IPS-NIHi11 (cell line): ENCODE results near the gene TAP1.
A peak's percentile ranks its signal among the peaks of the same experiment; 100 is the strongest.

ENCODE experiments used
- DNase-seq: peaks from one replicate; pipeline ENCODE4 v3.0.0; 2012; ENCODE audit warnings: mixed read lengths, low spot score

The TAP1 gene

GRCh38 chr6:32803416-32803815, 50.1 kb downstream of the TAP1 start:
- no peak for DNase-seq

- DNase-seq, result no peak
These were observed 53.8 kb downstream of the TAP1 start for GRCh38 chr6:32799740-32800139.

GRCh38 chr6:32799168-32799567, 54.3 kb downstream of the TAP1 start:
- DNase-seq, result no peak

GRCh38 chr6:32796848-32797776, 56.4 kb downstream of the TAP1 start:
- DNase-seq, result peak; percentile 78
